Gastrocnemius medialis (tissue), 4 donors: ENCODE results near the gene GPR132. TPM values are rescaled to one million over a fixed set of nuclear protein-coding genes. Genes with fewer than 3 reads are reported as not detected.

Source experiments
- ATAC-seq, 2 donors: fragments of 150-250 bp; one replicate each; pipeline ENCODE4 v1.9.1; 2016
- DNase-seq, 2 donors: peaks; one replicate each; pipeline ENCODE4 v3.0.0-alpha.2; 2019
- H3K27ac ChIP-seq, 4 donors: fragments of 200-600 bp; sonication (generic); 1 replicate in 1 of 4; 2 replicates in 3 of 4; pipeline ENCODE4 v1.5.1; 2016 to 2018; ENCODE audit warnings: mild to moderate bottlenecking in 2 of 4, moderate library complexity in 1 of 4
- H3K27me3 ChIP-seq, 3 donors: fragments of 200-600 bp; sonication (generic) in 2 of 3; 1 replicate in 1 of 3; 2 replicates in 2 of 3; pipeline versions ENCODE4 v1.5.1 to v1.6.0; 2016 to 2019; ENCODE audit warnings: mild to moderate bottlenecking in 1 of 3, moderate library complexity in 1 of 3
- H3K36me3 ChIP-seq, 2 donors: fragments of 200-600 bp; sonication (generic) in 1 of 2; one replicate each; pipeline ENCODE4 v1.5.1; 2017 to 2018
- H3K4me1 ChIP-seq, 2 donors: fragments of 200-600 bp; sonication (generic) in 1 of 2; one replicate each; pipeline ENCODE4 v1.5.1; 2016 to 2017; ENCODE audit warnings: mild to moderate bottlenecking in 2 of 2
- H3K4me3 ChIP-seq, 4 donors: fragments of 200-600 bp; sonication (generic) in 3 of 4; 1 replicate in 1 of 4; 2 replicates in 3 of 4; pipeline ENCODE4 v1.5.1; 2016 to 2019; ENCODE audit warnings: mild to moderate bottlenecking in 2 of 4
- H3K9me3 ChIP-seq, 3 donors: fragments of 200-600 bp; sonication (generic) in 2 of 3; 1 replicate in 1 of 3; 2 replicates in 2 of 3; pipeline ENCODE4 v1.5.1; 2016 to 2019
- POLR2A ChIP-seq, 2 donors: fragments of 450-650 bp; IDR thresholded peaks; one replicate each; pipeline ENCODE4 v1.6.1; 2017; ENCODE audit warnings: antibody characterized with exemption in 2 of 2, mild to moderate bottlenecking in 2 of 2, moderate library complexity in 2 of 2
- in situ Hi-C, 4 donors: fragments of 200-750 bp; cut with MboI; loops; one replicate each; pipeline versions ENCODE4 v1.15.0 to v1.8.0; 2017; ENCODE audit warnings: low sequenced_read_pairs in 4 of 4
- intact Hi-C: fragments of 100-400 bp; cut with DNase I; formaldehyde crosslinking; loops from one replicate; pipeline ENCODE4 v1.15.1; 2023; ENCODE audit warnings: low total_unique reads
- total RNA-seq, 4 donors: library from RNA; depleted of rRNA; stranded (reverse); fragments of >200 nt; gene quantifications; one replicate each; pipeline versions ENCODE4 v1.1.0 to v1.2.3, GENCODE V29; 2016
- TF ChIP-seq, protein P1 (sequence below), 5 experiments: fragments of 450-650 bp in 3 of 5; fragments of 200-600 bp in 2 of 5; sonication (generic) in 2 of 5; IDR thresholded peaks in 4 of 5; conservative IDR thresholded peaks in 1 of 5; 1 replicate in 4 of 5; 2 replicates in 1 of 5; pipeline ENCODE4 v1.5.1; 2016 to 2019; ENCODE audit warnings: antibody characterized with exemption in 5 of 5, mild to moderate bottlenecking in 3 of 5, moderate library complexity in 3 of 5

The GPR132 gene
- total RNA-seq, 4 donors from 2014 or later = 0.07 to 0.61 (median 0.26) TPM

DNA sequence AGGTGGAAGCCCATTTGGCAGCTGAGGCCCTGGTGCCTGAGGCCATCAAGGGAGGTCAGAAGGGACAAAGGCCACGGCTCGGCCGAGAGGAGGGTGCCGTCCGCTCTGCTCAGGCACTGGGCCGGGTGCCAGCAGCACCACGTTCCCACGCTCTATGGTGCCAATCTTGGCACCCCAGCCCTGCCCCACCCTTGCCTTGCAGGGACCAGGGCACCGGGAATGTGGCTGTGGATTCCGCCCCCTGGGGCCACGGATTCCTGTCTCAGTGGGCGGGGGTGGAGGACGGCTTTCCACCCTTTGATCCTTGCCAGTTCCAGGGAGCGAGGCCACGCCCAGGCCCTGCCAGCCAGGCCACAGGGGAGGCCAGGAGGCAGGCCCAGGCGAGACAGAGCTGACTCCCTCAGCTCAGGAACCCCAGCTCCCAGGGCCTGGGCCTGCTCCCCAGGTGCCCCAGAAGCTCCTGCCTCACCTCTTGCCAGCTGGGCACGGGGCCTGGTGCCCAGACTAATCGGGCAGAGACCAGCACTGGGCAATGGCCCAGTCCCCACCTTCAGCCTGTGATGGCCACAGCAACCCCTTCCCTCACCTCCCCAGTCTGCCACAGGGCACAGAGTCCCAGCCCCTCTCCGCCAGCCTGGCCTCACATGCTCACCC, 26.4 kb upstream of the GPR132 start:
- Histone ChIP-seq H3K9me3 (no peaks in the 10 kb centered on the region), H3K4me1 (peaks cover 6 to 47% of the 10 kb centered on the region in 2 donors), H3K4me3 (no peak overlapping the region), H3K27ac (peak overlapping the region; percentile 36 to 45 (median 38)), H3K27me3 (peaks cover 10 to 16% (median 15%) of the 10 kb centered on the region in 3 donors), H3K36me3 (no peaks in the 10 kb centered on the region)
- intact Hi-C loops = loop anchor here (5.0 kb wide), 3 partner anchors 61 to 111 kb away; partner anchors contain the start of gene NUDT14
- ATAC-seq = no peak
- in situ Hi-C loops = loop anchor here in 1 of 4 donors (25.0 kb wide), 1 partner anchor 271 kb away; no protein-coding TSS in a partner anchor
- no peak for DNase-seq
- TF ChIP-seq, protein P1, sequence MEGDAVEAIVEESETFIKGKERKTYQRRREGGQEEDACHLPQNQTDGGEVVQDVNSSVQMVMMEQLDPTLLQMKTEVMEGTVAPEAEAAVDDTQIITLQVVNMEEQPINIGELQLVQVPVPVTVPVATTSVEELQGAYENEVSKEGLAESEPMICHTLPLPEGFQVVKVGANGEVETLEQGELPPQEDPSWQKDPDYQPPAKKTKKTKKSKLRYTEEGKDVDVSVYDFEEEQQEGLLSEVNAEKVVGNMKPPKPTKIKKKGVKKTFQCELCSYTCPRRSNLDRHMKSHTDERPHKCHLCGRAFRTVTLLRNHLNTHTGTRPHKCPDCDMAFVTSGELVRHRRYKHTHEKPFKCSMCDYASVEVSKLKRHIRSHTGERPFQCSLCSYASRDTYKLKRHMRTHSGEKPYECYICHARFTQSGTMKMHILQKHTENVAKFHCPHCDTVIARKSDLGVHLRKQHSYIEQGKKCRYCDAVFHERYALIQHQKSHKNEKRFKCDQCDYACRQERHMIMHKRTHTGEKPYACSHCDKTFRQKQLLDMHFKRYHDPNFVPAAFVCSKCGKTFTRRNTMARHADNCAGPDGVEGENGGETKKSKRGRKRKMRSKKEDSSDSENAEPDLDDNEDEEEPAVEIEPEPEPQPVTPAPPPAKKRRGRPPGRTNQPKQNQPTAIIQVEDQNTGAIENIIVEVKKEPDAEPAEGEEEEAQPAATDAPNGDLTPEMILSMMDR (IDR thresholded peaks at IDR 0.05 in 4 of 5, conservative IDR thresholded peaks at IDR 0.05 in 1 of 5) = no peak
- no peak for TF ChIP-seq POLR2A (IDR thresholded peaks at IDR 0.05)

DNA sequence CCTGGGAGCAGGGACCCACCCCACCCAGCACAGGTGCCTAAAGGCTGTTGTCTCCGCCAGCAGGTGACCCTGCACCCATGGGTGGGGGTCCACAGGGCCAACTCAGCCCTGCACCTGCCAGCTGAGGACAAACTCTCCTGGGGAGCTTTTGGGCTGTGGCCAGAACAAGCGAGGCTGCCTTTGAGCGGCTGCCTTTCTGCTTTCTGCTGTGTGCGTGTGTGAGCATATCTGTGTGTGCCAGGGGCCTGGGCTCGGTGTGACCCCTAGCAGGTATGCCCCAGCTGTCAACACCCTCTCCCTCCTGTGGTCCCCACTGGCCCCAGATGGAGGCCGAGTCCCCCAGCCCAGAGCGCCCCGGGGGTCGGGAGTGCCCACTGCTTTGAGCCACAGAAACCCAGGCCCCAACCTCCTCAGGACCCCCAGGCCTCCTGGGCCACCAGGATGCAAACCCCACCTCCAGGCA, 25.9 kb upstream of the GPR132 start:
- no peak for DNase-seq
- ATAC-seq = no peak
- peak overlapping the region; percentile 36 to 45 (median 38) for H3K27ac ChIP-seq

DNA sequence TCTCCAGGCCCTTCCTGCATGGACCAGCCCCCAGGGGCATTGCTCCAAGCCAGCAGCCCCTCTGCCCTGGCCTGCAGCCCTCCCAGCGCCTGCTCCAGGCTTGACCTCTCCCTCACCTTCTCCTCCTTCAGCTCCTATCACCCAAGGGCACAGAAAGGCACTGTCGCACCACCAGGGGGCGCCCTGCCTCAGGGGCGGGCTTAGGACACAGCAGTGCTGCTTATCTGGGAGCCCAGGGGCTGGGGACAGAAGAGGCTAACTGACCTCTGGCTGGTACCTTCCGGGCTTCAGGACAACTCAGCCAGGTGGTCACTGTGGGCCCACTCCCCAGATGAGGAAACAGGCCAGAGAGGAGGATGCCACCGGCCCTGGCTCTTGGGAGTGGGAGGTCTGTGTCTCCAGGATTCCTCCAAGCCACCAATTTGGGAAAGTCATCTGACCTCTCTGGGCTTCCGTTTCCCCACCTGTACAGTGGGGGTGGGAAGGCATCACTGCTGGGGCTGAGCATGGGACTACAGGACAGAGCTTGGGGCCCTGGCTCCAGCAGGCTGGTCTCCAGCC, 25.3 kb upstream of the GPR132 start:
- Histone ChIP-seq H3K4me1 (peaks cover 6 to 47% of the 10 kb centered on the region in 2 donors), H3K4me3 (no peak overlapping the region), H3K27ac (peak overlapping the region in 2 of 4 donors; percentile 36), H3K27me3 (peaks cover 10 to 22% (median 16%) of the 10 kb centered on the region in 3 donors), H3K36me3 (no peaks in the 10 kb centered on the region), H3K9me3 (no peaks in the 10 kb centered on the region)
- ATAC-seq (peak; percentile 67 to 85), DNase-seq (peak; percentile 45 to 74)
- no peak for TF ChIP-seq POLR2A (IDR thresholded peaks at IDR 0.05)
- TF ChIP-seq, protein P1 (IDR thresholded peaks at IDR 0.05 in 4 of 5, conservative IDR thresholded peaks at IDR 0.05 in 1 of 5) = peak; percentile 75 to 96 (median 92)
- intact Hi-C loops = loop anchor here (1.0 to 5.0 kb wide), 4 partner anchors 62 to 262 kb away; partner anchors contain the start of gene NUDT14
- in situ Hi-C loops = loop anchor here in 1 of 4 donors (25.0 kb wide), 1 partner anchor 272 kb away; no protein-coding TSS in a partner anchor

More for the DNA sequence above, 25.9 kb upstream of the GPR132 start:
- TF ChIP-seq, protein P1 (IDR thresholded peaks at IDR 0.05 in 4 of 5, conservative IDR thresholded peaks at IDR 0.05 in 1 of 5) = no peak
- no peak for TF ChIP-seq POLR2A (IDR thresholded peaks at IDR 0.05)
- H3K4me3 ChIP-seq = no peak overlapping the region
- intact Hi-C loops (loop anchor here (5.0 kb wide), 3 partner anchors 61 to 111 kb away; partner anchors contain the start of gene NUDT14), in situ Hi-C loops (loop anchor here in 1 of 4 donors (25.0 kb wide), 1 partner anchor 271 kb away; no protein-coding TSS in a partner anchor)
- peaks cover 6 to 47% of the 10 kb centered on the region in 2 donors for H3K4me1 ChIP-seq
- H3K27me3 ChIP-seq = peaks cover 10 to 19% (median 16%) of the 10 kb centered on the region in 3 donors
- H3K36me3 ChIP-seq = no peaks in the 10 kb centered on the region
- no peaks in the 10 kb centered on the region for H3K9me3 ChIP-seq

DNA sequence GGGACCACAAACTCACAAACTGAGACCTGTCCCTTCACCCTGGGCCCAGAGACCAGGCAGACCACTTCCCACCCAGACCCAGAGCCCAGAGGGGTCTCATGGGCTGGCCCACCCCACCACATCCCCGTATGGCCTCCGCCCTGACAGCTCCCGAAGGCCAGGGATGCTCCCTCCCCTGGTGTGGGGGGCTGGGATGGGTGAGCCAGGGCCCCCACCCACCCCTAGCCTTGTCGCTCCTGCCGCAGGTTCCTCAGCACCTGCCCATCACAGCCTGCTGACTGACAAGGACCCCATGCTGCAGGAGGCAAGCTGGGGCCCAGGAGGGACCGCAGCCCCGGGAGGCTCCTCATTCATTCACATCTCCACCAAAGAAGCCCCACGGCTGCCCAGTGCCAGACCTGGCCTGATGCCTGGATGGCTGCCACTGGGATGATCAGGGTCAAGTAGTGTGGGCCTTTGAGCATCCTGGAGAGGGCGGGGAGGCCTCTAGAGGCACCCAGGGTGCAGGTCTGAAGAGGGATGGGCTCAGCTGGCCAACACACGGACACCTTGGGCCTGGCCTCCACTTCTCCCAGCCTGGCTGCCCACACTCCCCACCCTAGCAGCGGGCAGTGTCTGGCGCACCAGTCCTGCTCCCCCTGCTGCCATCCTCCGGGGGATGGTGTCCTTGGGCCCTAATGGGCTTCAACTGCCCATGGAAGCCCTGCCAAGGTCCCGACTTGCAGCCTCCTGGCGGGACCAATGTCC, 24.7 kb upstream of the GPR132 start:
- H3K27ac ChIP-seq = no peak overlapping the region
- DNase-seq (no peak), ATAC-seq (no peak)
- H3K4me3 ChIP-seq = no peak overlapping the region
- H3K9me3 ChIP-seq = no peaks in the 10 kb centered on the region
- H3K4me1 ChIP-seq = peaks cover 6 to 47% of the 10 kb centered on the region in 2 donors
- intact Hi-C loops (loop anchor here (1.0 to 5.0 kb wide), 4 partner anchors 62 to 262 kb away; partner anchors contain the start of gene NUDT14), in situ Hi-C loops (loop anchor here in 1 of 4 donors (25.0 kb wide), 1 partner anchor 272 kb away; no protein-coding TSS in a partner anchor)
- H3K27me3 ChIP-seq = peaks cover 10 to 22% (median 16%) of the 10 kb centered on the region in 3 donors
- H3K36me3 ChIP-seq = no peaks in the 10 kb centered on the region
- TF ChIP-seq POLR2A (IDR thresholded peaks at IDR 0.05) = no peak
- TF ChIP-seq, protein P1 (IDR thresholded peaks at IDR 0.05 in 4 of 5, conservative IDR thresholded peaks at IDR 0.05 in 1 of 5) = no peak
